NOMO-1 treated with dmso at 0.1 percent for 144 hours (cell line): ENCODE data around the gene KIAA1217.

Experiments
- DNase-seq: peaks from one replicate; lab custom pipeline; 2025; ENCODE audit not compliant: unreplicated experiment; lab: John Stamatoyannopoulos, UW

The KIAA1217 gene

GRCh38 chr10:24533981-24534380, 325.0 kb downstream of the KIAA1217 start:
- no peak for DNase-seq

- DNase-seq: no peak
Measured at GRCh38 chr10:24536636-24537035, 327.7 kb downstream of the KIAA1217 start.

- DNase-seq: no peak
Measured at GRCh38 chr10:24541239-24541753, 332.4 kb downstream of the KIAA1217 start.

- no peak for DNase-seq
Measured at GRCh38 chr10:24542314-24543270, 333.7 kb downstream of the KIAA1217 start.

GRCh38 chr10:24544776-24545175, 335.8 kb downstream of the KIAA1217 start:
- no peak for DNase-seq

GRCh38 chr10:24545585-24545984, 336.6 kb downstream of the KIAA1217 start:
- DNase-seq: no peak

- DNase-seq: no peak
Measured at GRCh38 chr10:24550680-24551079, 341.7 kb downstream of the KIAA1217 start.

- DNase-seq: no peak
Measured at GRCh38 chr10:24551161-24551560, 342.2 kb downstream of the KIAA1217 start.

GRCh38 chr10:24552346-24553016, 343.5 kb downstream of the KIAA1217 start:
- no peak for DNase-seq

GRCh38 chr10:24553051-24553612, 344.2 kb downstream of the KIAA1217 start:
- no peak for DNase-seq

- DNase-seq: no peak
Measured at GRCh38 chr10:24554036-24554435, 345.1 kb downstream of the KIAA1217 start.

GRCh38 chr10:24556126-24556749, 347.3 kb downstream of the KIAA1217 start:
- DNase-seq: no peak

GRCh38 chr10:24556750-24557742, 348.1 kb downstream of the KIAA1217 start:
- peak; percentile 4 for DNase-seq

- DNase-seq: no peak
Measured at GRCh38 chr10:24561453-24561852, 352.5 kb downstream of the KIAA1217 start.

- DNase-seq: no peak
Measured at GRCh38 chr10:24568042-24568441, 359.1 kb downstream of the KIAA1217 start.

GRCh38 chr10:24569330-24569796, 360.4 kb downstream of the KIAA1217 start:
- DNase-seq: no peak

GRCh38 chr10:24569828-24570657, 361.1 kb downstream of the KIAA1217 start:
- DNase-seq: no peak

- no peak for DNase-seq
Measured at GRCh38 chr10:24570658-24571426, 361.9 kb downstream of the KIAA1217 start.
